GM19467 (cell line): ENCODE measurements around the gene GYS1.

Source experiments
- ATAC-seq: cut with Tn5 transposase; IDR thresholded peaks from one replicate; pipeline ENCODE4 v1.9.1; 2021; ENCODE audit warnings: mild to moderate bottlenecking, moderate library complexity; ENCODE audit not compliant: unreplicated experiment

GYS1 gene

DNA sequence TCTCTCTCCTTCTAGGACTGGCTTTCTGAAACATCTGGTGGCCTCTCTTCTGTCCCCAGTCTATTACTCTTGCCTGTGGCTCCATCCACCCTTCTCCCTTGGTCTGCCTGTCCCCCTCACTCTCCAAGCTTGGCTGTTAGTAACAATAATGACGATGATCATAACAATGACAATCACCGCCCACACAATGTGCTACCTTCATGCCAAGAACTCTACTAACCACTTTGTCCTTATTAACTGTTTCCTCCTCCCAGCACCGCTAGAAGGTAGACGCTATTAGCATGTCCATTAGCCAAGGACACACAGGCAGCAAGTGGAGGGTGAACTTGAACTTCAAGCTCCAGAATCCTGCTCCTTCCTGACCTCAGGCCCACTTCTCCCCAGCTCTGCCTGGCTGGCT is 2.7 kb downstream of the GYS1 start:
- ATAC-seq = no peak

DNA sequence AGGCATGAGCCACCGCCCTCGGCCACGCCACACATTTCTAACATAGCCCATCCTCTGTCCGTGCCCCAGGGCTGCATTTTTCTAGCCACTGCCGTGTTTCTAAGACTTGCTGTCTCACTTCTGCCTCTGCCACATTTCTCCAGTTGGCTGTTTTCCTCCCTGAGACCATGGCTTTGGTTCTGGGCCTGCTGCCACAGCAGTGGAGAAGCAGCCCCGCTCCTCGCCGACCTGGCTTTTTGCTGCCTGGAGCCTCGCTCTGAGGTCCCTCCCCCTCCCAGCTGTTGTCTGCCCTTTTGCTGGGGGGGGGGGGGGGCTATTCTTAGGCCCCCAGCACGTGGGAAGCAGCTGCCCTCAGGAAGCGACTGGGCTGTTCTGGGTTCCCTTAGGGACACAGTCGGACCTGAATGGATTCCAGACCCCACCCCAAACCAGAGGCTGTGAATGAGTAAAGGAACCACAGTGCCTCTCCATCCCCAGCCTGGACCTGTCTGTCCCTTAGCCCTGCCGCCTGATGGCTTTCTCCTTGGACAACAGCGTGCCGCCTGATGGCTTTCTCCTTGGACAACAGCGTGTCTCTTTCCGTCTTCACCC is 3.3 kb downstream of the GYS1 start:
- ATAC-seq = no peak

DNA sequence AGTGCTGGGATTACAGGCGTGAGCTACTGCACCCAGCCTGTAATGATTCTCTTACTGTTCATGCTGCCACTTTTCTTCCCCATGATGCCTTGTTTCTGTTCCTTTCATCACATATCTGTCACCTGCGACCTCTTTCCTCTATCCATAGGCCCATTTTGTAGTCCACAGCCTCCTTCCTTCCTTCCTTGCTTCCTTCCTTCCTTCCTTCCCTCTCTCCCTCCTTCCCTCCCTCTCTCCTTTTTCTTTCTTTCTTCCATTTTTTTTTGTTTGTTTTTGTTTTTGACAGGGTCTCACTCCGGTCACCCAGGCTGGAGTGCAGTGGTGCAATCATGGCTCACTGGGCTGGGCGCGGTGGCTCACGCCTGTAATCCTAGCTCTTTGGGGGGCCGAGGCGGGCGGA is 4.2 kb downstream of the GYS1 start:
- no peak for ATAC-seq

DNA sequence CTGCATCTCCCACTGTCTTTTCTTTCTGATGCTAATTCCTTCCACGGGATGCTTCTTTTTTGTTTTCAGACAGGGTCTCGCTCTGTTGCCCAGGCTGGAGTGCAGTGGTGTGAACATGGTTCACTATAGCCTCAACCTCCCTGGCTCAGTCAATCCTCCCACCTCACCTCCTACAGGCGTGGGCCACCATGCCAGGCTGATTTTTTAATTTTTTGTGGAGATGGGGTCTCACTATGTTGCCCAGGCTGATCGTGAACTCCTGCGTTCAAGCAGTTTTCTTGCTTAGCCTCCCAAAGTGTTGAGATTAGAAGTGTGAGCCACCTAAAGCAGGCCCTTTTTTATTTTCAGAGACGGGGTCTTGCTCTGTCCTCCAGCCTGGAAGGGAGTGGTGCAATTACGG is 4.8 kb downstream of the GYS1 start:
- ATAC-seq = no peak

DNA sequence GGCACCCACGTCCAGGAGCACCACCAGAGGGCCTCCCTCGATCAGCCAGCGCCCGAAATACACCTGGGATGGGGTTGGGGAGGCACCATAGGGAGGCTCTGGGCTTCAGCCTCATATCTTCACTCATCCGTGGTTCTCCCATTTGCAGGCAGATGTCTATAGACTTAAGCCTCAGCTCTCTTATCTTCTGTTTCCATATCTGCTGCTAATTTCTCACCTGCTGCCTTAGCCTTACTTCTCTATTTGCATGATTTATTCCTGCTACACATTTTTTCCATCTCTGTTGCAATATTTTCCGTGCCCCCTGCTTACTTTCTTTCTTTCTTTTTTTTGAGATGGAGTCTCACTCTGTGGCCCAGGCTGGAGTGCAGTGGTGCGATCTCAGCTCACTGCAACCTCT is 5.8 kb downstream of the GYS1 start:
- no peak for ATAC-seq

DNA sequence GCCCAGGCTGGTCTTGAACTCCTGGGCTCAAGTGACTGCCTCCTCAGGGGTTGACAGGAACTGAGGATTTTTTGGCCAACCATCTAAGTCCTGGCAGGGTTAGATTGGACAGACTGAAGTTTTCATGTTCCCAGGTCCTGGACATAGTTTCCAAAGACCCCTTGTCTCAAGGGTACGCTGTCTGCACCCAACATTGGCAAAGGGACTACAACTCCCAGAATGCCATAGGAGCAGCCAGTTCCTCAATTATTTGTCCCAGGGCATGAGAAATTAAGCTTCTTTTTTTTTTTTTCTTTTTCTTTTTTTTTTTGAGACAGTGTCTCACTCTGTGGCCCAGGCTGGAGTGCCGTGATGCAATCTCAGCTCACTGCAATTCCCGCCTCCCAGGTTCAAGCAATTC is 6.9 kb downstream of the GYS1 start:
- ATAC-seq = no peak

DNA sequence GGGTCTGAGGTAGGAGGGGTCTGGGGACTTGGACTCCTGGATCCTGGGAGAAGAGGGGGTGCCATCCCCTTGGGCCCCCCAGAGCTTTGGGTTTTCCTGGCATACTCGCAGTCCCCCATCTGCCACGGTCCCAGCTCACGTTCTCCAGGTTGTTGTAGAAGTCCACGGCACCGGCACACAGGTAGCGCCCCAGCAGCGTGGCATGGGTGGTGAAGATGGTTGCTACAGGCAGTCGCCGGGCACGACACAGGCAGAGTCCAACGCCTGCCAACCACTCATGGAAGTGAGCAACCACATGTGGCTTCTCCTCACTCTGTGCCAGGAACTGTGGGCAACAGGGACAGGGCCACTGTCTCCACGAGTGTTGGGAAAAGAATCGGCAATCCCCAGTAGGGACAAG is 7.4 kb downstream of the GYS1 start:
- ATAC-seq = no peak

DNA sequence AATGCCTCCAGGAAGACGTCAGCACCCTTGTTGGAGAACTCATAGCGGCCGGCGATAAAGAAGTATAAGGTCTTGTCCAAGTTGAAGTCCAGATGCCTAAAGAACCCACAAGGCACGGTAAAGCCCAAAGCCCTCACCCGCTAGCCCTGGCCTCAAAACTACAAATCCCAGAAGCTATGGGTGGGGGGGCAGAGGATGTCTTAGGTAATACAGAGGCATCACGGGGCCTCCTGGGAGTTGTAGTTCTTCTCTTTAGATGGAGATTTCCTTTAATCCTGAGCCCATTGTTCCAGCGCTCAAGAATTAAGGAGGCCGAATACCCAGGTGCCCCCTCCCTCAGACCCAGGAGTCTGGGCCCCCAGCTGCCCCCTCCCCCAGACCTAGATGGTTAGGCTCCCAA is 10.8 kb downstream of the GYS1 start:
- no peak for ATAC-seq

DNA sequence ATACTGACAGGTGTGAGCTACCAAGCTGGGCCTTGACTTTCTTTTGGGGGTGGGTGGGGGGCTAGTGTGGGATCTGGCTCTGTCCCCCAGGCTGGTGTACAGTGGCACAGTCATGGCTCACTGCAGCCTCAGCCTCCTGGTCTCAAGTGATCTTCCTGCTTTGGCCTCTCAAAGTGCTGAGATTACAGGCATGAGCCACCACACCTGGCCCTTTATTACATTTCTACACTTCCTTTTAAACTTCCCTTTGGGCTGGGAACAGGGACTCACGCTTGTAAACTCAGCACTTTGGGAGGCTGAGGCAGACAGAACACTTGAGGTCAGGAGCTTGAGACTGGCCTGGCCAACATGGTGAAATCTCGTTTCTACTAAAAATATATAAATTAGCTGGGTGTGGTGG is 16.0 kb downstream of the GYS1 start:
- no peak for ATAC-seq

DNA sequence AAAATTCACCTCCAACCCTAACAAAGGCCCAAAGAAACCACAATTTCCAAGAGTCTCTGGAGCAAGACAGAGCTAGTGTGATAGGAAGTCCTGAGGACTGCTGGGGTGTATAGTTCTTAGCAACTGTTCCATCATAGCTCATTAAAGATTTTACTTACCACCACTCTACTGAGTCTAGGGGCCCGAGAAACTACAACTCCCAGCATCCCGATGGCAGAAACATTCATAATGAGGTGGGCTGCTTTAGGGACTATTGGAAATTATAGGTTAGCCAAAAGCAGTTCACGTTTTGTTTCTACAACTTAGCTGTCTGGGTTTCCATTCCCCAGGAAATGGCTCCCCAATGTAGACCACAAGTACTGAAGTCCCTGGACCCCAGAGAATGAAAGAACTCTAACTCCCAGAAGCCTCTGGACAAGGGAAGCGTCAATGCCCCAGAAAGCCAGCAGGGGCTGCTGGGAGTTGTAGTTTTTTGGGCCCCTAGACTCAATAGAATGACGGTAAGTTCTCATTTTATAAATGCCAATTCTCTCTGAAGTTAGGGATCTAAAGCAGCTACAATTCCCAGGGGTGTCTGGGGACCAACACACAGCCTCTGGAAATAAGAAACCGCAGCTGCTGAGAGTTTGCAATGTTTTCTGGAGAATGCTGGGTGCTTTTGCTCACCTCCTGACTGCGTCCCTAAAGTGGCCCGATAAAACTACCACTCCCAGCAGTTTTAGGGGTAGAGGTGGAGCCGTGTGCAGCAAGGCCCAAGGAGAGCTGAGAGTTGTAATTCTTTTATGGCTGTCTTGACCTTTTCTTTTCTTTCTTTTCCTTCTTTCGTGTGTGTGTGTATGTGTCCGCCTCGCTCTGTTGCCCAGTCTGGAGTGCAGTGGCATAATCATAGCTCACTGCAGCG is 16.9 kb downstream of the GYS1 start:
- no peak for ATAC-seq

DNA sequence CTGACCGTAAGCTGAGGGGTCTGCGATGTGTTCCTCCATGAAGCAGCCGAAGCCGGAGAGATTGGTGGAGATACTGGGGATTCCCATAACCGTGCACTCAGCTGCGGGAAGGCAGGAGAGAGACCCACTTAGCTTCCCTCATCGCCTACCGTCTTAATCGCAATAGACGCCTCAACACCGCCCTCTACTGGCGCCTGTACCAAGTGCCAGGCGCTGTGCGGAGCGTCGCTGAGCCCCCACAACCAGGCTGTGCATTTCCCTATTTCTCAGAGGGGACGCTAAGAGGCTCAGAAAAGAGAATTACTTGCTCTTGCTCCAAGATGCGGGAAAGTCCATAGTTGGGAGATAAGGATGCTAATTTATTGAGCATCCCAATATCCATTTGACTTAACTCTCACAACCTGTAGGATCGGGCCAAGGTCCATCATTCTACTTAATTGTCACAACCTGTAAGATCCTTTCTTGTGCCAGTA is 22.1 kb downstream of the GYS1 start:
- ATAC-seq = no peak

DNA sequence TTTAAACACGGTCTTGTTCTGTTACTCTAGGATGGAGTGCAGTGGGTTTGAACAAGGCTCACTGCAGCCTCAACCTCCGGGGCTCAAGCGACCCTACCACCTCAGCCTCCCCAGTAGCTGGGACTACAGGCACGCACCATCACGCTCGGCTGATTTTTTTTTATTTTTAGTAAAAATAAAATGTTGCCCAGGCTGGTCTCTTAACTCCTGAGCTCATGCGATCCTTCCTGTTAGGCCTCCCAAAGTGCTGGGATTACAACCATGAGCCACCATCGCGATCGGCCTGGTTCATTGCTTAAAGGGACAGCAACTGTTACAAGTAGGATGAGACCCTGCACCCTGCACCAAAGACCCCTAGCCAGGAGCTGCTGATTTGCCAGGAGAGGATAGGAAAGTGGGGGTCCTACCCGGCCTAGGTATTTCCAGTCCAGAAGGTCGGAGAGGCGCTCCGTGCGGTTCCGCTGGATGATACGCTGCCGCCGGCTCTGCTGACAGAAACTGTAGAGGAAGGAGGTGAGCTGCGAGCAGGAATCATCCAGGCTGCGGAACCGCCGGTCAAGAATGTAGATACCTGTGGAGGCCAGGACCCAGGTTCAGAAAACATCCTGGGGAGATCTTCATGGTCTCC is 22.9 kb downstream of the GYS1 start:
- ATAC-seq = no peak

DNA sequence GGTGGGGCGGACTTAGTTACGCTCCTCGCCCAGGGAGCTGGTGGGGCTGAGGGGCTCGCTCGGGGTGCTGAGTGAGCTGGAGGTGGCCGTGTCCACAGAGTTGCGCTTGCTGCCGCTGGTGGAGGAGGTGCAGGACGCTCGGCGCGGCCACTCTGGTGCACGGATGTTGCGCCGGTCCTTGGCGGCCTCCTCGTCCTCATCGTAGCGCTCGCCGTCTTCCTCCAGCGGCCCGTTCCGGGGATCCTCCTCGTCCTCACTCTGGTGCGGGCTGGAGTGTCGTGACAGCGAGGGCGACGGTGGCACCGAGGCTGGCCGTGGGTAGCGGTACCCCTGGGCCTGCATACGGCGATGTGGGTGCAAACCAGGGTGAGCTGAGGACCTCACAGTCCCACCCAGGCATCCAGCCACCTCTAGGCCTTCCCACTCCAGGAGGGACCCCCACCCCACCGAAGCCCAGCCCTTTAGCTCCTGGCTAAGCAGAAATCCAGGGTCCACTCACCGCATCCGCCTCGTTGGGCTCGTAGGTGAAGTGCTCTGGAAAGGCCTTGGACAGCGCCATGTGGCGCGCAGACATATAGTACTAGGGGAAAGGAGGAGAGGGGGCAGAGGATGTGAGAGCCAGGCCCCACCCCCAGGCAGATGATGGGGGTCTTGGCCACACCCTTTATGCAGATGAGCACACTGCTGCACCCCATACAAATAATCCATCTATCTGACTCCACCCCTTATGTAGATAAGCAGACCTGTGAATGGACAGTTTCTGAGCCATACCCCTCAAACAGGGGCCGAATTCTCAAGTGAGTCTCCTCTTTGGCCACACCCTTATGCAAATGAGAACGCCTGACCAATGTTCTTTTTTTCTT is 23.6 kb downstream of the GYS1 start:
- no peak for ATAC-seq

DNA sequence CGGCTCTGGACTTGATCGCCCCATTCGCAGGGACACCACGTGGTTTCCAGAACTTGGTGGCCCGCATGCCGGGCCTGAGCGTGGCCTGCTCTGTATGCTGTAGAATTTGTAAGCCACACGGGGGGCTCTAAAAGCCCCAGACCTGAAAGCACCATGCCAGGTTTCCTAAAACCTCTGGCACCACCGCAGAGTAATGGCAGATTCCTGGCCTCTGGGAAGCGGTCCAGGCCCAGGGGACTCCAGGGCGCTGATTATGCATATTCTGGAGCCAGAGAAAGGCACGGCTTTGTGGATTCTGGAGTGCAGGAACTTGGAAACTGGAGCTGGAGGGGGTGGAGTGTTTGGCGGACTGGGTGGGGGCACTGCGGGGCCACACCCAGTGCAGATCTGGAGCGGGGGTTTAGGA is 24.3 kb downstream of the GYS1 start:
- ATAC-seq = no peak

DNA sequence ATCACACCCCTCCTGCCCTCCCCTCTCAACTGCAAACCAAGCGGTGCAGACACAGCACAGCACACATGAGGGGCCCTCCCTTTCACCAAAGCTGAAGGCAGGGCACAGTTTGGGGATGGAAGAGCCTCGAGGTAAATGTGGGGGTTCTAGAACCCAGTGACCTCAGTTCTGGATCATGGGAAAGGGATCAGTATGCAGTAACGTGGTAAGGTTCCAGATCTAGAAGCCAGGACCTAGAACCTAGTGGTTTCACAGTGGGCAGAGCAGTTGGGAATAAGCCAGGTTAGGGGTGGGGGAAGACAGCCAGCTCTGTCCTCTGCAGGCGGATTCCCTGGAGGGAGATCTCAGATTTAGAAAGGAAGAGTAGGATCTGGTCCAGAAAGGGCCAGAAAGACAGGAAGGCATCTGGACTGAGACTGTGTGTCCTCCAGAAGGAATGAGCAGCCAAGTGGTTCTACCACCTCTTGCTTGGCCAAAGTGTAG is 24.9 kb downstream of the GYS1 start:
- ATAC-seq = no peak

DNA sequence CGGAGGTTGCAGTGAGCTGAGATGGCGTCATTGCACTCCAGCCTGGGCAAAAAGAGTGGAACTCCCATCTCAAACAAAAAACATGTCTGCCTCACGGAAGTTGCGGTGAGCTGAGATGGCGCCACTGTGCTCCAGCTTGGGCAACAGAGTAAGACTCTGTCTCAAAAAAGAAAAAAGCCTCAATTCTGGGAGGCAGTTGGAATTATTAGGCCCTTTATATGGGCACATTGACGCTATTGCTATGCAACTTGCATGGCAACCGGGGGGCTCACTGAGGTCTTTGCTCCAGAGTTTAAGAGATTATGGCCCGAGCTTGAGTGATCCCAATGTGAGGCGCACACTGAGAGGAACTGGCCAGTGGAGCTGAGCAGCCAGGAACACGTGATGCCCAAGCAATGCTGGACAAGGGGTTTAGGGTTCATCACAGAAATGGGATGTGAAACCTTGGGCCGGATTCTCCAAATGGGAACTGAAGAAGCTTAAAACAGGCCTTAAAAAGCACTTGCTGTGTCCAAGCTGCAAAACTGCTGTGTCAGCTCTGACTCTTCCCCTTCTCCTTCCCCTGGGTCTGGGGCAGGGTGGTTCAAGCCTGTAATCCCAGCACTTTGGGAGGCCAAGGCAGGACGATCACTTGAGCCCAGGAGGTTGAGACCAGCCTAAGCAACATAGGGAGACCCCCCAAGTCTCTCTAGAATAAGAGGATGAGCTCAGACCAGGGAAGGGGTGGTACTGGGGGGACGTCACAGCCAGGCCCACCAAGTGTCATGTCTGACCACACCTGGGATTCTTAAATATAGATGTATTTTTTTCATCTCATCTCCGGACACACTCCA is 25.5 kb downstream of the GYS1 start:
- ATAC-seq = no peak

DNA sequence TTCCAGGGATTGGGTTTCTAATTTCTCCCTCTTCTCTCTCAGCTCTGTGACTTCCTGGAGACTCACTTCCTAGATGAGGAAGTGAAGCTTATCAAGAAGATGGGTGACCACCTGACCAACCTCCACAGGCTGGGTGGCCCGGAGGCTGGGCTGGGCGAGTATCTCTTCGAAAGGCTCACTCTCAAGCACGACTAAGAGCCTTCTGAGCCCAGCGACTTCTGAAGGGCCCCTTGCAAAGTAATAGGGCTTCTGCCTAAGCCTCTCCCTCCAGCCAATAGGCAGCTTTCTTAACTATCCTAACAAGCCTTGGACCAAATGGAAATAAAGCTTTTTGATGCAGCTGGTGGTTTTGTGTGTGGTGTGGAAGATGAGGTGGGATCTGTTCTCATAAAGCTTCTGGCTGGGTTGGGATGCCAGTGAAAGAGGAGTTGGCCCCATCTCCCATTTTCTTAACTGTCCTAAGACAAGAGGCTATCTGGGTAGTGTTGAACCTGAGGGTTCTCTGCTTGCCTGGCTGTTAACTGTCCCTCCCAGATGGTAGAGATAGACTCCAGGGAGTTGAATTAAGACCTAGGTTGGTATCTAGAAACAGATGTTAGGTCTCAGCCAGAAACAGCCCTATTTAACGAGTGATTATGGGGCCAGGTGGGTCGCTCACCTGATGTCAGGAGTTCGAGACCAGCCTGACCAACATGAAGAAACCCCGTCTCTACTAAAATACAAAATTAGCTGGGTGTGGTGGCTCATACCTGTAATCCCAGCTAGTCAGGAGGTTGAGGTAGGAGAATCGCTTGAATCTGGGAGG is 26.4 kb downstream of the GYS1 start:
- no peak for ATAC-seq

DNA sequence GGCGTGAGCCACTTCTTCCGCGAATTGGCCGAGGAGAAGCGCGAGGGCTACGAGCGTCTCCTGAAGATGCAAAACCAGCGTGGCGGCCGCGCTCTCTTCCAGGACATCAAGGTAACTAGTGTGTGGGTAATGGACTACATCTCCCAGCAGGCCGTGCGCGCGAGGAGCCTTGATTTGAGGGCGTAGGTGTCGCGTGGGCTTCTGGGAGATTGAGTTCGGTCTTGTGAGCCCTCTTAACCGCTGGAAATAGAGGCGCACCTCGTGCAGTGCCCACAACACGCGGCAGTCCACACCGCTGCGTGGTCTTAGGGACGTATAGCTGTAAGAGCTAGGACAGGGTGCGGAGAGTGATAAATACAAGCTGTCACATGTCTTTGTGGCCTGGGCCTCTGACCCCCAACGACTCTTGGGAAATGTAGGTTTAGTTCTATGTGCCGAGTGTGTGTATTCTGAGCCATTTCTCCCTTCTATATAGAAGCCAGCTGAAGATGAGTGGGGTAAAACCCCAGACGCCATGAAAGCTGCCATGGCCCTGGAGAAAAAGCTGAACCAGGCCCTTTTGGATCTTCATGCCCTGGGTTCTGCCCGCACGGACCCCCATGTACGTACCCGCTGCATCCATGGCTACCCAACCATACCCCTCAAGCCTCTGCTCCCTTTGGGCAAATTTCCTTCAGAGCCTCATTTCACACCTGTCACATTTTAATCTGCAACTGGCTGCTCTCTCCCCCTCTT is 27.1 kb downstream of the GYS1 start:
- ATAC-seq = peak; percentile 22
